ENCODE data around the gene CEP70.
"Not testable (repeated sequence)": the region's sequence is repeated elsewhere in the genome, so short reads cannot be mapped to it uniquely, and the experiment has no call there.

CEP70 gene

GRCh38 chr3:138609898-138610266 lies 15.8 kb upstream of the CEP70 start:
- no peak overlapping the region for H3K27ac ChIP-seq (replicated peaks)
- H3K27me3 ChIP-seq (ENCODE audit: insufficient read depth, poor library complexity, severe bottlenecking), result no peaks in the 10 kb centered on the region
- no peak for TF ChIP-seq SPI1 (IDR thresholded peaks at IDR 0.05; ENCODE audit: borderline replicate concordance, low read depth)
- TF ChIP-seq, protein P1, sequence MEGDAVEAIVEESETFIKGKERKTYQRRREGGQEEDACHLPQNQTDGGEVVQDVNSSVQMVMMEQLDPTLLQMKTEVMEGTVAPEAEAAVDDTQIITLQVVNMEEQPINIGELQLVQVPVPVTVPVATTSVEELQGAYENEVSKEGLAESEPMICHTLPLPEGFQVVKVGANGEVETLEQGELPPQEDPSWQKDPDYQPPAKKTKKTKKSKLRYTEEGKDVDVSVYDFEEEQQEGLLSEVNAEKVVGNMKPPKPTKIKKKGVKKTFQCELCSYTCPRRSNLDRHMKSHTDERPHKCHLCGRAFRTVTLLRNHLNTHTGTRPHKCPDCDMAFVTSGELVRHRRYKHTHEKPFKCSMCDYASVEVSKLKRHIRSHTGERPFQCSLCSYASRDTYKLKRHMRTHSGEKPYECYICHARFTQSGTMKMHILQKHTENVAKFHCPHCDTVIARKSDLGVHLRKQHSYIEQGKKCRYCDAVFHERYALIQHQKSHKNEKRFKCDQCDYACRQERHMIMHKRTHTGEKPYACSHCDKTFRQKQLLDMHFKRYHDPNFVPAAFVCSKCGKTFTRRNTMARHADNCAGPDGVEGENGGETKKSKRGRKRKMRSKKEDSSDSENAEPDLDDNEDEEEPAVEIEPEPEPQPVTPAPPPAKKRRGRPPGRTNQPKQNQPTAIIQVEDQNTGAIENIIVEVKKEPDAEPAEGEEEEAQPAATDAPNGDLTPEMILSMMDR (IDR thresholded peaks at IDR 0.05; ENCODE audit: insufficient read depth, low read length), result no peak
- no peak for TF ChIP-seq GABPA (IDR thresholded peaks at IDR 0.05; ENCODE audit: low read depth)
- TF ChIP-seq, protein P2, sequence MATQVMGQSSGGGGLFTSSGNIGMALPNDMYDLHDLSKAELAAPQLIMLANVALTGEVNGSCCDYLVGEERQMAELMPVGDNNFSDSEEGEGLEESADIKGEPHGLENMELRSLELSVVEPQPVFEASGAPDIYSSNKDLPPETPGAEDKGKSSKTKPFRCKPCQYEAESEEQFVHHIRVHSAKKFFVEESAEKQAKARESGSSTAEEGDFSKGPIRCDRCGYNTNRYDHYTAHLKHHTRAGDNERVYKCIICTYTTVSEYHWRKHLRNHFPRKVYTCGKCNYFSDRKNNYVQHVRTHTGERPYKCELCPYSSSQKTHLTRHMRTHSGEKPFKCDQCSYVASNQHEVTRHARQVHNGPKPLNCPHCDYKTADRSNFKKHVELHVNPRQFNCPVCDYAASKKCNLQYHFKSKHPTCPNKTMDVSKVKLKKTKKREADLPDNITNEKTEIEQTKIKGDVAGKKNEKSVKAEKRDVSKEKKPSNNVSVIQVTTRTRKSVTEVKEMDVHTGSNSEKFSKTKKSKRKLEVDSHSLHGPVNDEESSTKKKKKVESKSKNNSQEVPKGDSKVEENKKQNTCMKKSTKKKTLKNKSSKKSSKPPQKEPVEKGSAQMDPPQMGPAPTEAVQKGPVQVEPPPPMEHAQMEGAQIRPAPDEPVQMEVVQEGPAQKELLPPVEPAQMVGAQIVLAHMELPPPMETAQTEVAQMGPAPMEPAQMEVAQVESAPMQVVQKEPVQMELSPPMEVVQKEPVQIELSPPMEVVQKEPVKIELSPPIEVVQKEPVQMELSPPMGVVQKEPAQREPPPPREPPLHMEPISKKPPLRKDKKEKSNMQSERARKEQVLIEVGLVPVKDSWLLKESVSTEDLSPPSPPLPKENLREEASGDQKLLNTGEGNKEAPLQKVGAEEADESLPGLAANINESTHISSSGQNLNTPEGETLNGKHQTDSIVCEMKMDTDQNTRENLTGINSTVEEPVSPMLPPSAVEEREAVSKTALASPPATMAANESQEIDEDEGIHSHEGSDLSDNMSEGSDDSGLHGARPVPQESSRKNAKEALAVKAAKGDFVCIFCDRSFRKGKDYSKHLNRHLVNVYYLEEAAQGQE (IDR thresholded peaks at IDR 0.05; ENCODE audit: insufficient replicate concordance, low read depth), result no peak
- no peak for TF ChIP-seq POLR2AphosphoS5 (IDR thresholded peaks at IDR 0.05; ENCODE audit: low read depth)
- no peak overlapping the region for H3K4me3 ChIP-seq (replicated peaks; ENCODE audit: insufficient read depth, low read length)
- DNase-seq (ENCODE audit: low read depth in 1 of 2, low spot score in 1 of 2), result no peak

DNA sequence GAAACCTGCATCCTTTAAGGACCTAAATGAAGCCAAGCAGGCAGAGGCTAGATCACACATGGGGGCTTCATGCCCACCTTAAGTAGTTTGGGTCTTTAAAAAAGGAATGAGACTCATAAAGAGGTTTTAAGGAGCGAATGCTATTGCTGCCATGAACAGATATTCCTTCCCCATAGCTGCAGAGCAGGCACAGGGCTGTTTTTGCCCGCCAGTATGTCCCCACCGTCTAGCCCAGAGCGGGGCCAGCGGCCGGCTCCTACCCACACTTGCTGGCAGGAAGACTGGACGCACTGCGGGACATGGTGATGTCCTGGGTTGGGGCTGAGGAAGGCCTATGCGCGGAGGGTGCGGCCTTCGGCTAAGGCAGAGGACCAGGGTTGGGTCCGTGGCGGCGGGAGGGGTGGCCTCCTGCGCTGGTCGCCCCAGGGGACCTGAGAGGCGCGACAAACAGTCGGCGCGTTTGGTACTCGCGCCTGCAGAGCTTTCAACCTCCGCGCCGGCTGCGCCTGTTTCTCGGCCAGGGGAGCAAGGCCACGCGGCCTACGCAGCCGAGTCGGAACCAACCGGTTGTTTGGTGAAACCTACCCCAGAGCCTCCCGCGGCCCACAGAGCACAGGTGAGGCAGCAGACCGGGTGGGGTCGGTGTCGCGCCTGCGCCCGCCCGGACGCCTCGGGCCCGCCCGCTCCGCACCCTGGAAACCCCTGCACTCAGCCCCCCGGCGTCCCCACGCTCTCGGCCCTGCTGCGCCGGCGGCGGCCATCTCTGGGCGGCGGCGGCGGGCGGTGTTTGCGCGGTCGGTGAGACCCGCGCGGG lies 14.5 kb upstream of the CEP70 start, which contains the start of gene FAIM:
Gene FAIM, plus strand, starts transcription at position 450 of the 814 bp plus-strand sequence. CDS start 10,956 bp downstream, outside the sequence.
- TF ChIP-seq POLR2AphosphoS5 (IDR thresholded peaks at IDR 0.05; ENCODE audit: low read depth), result no peak
- TF ChIP-seq, protein P2 (IDR thresholded peaks at IDR 0.05; ENCODE audit: insufficient replicate concordance, low read depth), result no peak
- TF ChIP-seq, protein P1 (IDR thresholded peaks at IDR 0.05; ENCODE audit: insufficient read depth, low read length), result no peak
- no peak for TF ChIP-seq SPI1 (IDR thresholded peaks at IDR 0.05; ENCODE audit: borderline replicate concordance, low read depth)
- TF ChIP-seq GABPA (IDR thresholded peaks at IDR 0.05; ENCODE audit: low read depth), result no peak
- peak within 1 kb of the TSS; percentile 43 for H3K4me3 ChIP-seq (replicated peaks; ENCODE audit: insufficient read depth, low read length)
- H3K27ac ChIP-seq (replicated peaks), result no peak within 1 kb of the TSS
- no peaks in the 10 kb centered on the region for H3K27me3 ChIP-seq (ENCODE audit: insufficient read depth, poor library complexity, severe bottlenecking)
- DNase-seq (ENCODE audit: low read depth in 1 of 2, low spot score in 1 of 2), result no peak

- not testable (repeated sequence) for DNase-seq (ENCODE audit: low read depth in 1 of 2, low spot score in 1 of 2); H3K27me3 ChIP-seq (ENCODE audit: insufficient read depth, poor library complexity, severe bottlenecking); H3K27ac ChIP-seq (replicated peaks); H3K4me3 ChIP-seq (replicated peaks; ENCODE audit: insufficient read depth, low read length)
Measured at GRCh38 chr3:138604106-138604595, 10.1 kb upstream of the CEP70 start.

DNA sequence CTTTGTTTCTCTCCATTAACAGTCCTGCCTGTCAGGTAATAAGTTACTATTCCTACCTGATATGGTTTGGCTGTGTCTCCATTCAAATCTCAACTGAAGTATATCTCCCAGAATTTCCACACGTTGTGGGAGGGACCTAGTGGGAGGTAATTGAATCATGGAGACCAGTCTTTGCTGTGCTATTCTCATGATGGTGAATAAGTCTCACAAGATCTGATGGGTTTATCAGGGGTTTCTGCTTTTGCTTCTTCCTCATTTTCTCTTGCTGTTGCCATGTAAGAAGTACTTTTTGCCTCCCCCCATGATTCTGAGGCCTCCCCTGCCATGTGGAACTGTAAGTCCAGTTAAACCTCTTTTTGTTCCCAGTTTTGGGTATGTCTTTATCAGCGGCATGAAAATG lies 7.6 kb upstream of the CEP70 start:
- DNase-seq (ENCODE audit: low read depth in 1 of 2, low spot score in 1 of 2); H3K27ac ChIP-seq (replicated peaks); H3K27me3 ChIP-seq (ENCODE audit: insufficient read depth, poor library complexity, severe bottlenecking): not testable (repeated sequence)

More for the DNA sequence above, 7.6 kb upstream of the CEP70 start:
- H3K4me3 ChIP-seq (replicated peaks; ENCODE audit: insufficient read depth, low read length), result not testable (repeated sequence)
